ENCODE results near the gene MYO18A.
A peak's percentile ranks its signal among the peaks of the same experiment; 100 is the strongest.
"Not testable (repeated sequence)": the region's sequence is repeated elsewhere in the genome, so short reads cannot be mapped to it uniquely, and the experiment has no call there.

The MYO18A gene

DNA sequence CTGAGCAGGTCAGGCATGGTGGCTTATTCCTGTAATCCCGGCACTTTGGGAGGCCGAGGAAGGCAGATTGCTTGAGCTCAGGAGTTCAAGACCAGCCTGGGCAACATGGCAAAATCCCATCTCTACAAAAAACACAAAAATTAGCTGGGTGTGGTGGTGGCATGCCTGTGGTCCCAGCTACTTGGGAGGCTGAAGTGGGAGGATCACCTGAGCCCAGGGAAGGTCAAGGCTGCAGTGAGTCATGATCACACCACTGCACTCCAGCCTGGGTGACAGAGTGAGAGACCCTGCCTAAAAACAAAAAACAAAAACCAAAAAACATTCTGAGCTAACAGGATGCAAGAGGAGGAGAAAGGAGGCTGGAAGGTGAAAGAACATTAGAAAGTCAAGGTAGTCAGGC lies 33.0 kb downstream of the MYO18A start:
- DNase-seq: not testable (repeated sequence)

- no peak for DNase-seq
Observed at GRCh38 chr17:29146369-29146972, 33.7 kb downstream of the MYO18A start.

DNA sequence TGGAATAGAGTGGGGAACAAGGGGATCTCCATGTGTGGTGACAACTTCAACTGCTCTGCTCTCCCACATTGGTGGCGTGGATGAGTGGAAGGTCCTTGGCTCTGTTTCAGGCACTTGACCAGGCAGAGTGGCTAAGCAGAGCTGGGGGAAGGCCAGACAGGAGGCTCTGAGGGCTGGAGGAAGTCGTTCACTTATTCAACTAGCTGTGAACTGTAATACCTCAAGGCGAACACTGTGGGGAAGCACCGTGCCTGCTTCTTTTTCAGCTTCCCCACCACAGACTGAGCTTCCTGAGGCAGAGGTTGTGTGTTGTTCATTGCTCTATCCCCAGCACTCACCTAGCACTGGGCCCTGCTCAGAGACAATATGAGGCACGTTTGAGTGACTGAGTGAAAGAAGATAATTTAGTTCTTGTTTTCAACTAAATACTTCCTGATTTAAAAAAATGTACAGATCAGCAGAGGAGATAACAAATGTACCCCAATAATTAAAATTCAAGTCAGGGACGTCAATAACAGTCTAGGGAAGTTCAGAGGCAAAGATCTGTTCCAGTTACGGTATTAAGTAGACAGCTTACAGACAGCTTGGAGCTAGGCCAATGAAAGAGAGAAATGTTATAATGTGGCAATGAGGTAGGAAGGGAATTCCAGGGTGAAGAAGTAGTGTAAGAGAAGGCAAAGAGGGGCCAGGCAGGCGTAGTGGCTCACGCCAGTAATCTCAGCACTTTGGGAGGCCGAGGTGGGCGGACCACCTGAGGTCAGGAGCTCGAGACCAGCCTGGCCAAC lies 34.7 kb downstream of the MYO18A start:
- no peak for DNase-seq

GRCh38 chr17:29143894-29144293 lies 36.3 kb downstream of the MYO18A start:
- no peak for DNase-seq

DNA sequence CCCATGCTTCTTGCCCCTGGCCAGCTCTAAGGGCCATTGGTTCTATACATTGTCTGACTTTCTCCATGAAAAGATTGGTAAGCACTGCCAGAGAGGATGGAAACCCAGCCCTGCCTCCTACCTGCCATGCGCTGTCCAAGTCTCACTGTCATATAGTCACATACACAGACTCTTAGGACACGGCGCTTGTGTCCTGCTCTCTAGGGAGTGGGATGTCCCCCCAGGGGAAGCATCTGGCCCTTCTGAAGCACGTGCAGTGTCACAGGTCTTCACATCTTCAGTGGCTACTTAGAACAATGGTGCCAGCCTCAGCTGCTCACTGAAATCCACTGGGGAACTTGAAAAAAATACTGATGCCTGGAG lies 38.7 kb downstream of the MYO18A start:
- DNase-seq: no peak

- DNase-seq: peak; percentile 25
Observed at GRCh38 chr17:29140631-29141513, 39.3 kb downstream of the MYO18A start.

DNA sequence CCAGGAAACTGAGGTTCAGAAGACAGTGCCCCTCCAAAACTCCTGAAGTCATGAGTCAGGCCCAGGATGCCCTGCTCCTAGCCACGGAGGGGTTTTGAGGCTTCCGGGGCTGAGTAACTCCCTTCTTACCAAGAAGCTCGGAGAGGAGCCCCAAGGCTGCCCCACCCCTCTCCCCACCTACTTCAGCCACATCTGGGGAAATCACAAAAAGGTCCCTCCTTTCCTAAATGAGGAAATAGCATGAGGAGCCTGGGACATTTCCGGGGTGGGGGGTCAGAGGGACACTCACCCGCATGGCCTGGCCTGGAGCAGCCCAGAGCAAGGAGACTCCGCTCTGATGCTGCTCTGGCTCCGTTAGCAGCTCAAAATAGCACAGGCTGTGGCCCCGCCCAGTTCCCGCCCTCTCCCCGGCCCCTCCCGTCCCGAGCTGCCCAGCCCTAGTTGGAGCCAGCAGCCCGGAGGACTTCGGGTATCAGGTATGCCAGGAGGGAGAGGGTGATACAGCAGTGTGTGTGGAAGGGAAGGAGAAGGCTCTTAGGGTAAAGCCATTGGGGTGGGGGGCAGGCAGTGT lies 40.1 kb downstream of the MYO18A start:
- peak; percentile 48 for DNase-seq

GRCh38 chr17:29138971-29139691 lies 41.1 kb downstream of the MYO18A start:
- no peak for DNase-seq

GRCh38 chr17:29138184-29138955 lies 41.8 kb downstream of the MYO18A start:
- no peak for DNase-seq

DNA sequence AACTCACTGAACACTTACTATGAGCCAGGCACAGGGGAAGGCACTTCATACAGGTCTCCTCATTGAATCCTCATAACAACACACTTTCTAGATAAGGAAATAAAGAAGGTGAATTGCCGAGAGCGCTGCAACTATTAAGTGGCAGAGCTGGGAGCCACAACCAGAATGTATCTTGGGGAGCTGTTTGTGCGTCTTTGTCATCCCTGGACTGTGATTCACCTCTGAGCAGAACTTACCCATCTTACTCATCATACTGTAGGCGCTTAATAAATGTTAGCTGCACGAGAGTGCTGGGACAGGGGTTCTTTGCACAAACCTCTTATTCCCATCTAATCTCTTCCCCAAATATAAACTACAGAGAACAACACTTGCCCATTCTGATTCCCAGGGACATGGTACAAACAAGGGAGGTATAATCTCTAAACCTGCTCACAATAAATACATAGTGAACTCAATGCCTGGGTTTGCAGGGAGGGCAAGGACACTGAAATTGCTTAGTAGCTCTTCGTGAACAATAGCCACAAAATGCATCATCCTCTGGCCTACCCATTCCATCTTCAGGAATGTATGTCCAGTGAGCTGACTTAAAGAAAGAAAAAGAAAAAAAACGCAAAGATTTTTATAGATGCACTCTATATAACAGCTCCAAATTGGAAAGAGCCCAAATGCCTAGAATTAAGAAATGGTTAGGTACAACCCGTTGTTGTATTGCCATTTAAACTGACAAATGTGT lies 43.0 kb downstream of the MYO18A start:
- no peak for DNase-seq

GRCh38 chr17:29135464-29135863 lies 44.7 kb downstream of the MYO18A start:
- no peak for DNase-seq

DNA sequence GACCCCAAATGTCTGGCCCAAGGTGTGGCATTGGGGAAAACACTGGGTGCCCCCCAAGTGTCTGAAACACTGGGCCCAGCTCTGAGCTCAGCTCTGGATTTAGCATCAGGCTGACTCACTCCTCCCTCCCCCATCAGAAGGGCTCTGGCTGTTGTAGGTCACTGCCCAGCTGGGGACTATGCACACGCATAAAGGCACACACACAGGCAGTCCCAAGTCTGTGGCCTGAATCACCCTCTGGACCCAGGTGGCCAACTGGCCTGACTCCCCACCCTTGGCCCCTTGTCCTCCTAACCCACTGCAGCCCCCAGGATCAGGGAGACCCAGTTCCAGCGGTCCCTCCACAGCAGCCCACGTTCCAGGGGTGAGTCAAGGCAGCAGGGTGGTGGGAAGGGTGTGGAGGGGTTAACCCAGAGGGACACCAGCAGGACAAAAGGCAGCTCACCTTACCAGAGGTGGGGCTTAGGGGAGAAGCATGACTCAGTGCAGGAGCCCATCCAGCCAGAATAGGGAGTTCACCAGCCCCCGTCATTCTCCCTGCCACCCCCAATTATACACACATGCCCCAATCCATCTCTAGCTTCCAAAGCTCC lies 47.0 kb downstream of the MYO18A start:
- DNase-seq: no peak

DNA sequence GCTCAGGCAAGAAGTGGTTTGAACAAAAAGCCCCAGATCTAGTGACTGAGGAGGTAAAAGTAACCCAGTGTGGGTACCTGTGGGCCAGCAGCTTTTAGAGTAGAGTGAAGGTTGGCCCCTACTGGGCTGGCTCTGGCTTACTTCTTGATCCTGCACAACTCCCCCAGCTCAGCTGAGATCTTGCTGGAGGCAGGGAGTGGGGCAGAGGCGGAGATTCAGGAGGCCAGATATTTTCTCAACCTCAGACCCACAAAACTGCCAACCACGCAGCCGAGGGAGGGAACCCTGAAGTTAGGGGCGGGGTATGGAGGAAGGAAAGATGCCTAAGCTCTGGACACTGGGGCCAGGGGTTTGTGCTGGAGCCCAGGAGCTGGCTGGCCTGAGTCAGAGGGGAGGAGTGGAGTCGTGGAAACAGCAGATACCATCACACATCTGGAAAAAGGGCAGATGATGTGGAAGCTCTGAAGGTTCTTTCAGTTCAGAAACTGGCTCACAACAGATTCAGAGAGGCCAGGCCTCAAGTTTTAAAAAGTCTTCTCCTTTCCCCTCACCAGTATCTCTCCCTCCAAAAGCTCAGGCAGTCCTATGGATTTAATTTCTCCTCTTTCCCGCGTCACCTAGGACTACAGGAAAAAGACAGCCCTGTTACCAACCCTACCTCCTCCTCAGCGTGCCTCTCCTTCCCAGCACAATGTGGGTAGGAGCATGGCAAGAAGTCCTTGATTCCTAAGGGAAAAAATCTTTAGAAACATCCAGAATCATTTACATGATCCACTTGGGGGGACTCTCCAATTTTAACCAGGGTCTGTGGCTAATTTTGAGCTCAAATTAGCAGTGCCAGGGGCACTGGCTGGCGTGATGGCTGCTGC lies 48.1 kb downstream of the MYO18A start:
- DNase-seq: no peak

- DNase-seq: no peak
Observed at GRCh38 chr17:29129731-29130130, 50.5 kb downstream of the MYO18A start.

- no peak for DNase-seq
Observed at GRCh38 chr17:29127840-29128239, 52.4 kb downstream of the MYO18A start.

GRCh38 chr17:29126268-29126930 lies 53.8 kb downstream of the MYO18A start:
- no peak for DNase-seq

DNA sequence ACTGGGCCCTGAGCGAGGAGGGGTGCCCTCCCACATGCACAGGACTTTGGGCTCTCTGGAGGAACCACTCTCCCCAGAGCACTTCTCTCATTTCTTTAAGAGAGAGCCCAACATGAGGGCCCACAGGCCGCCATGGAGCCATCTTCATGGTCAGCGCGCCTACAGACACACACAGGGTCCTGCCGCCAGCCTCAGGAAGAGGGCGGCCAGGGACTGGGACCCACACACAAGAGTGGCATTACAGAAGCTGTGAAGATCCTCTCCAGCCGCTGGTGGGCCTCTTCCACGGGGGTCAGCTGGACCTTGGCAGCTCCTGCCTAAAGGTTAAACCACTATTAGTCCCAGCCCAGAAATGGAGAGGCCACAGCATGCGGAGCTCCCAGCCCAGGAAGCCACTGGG lies 54.5 kb downstream of the MYO18A start:
- no peak for DNase-seq

DNA sequence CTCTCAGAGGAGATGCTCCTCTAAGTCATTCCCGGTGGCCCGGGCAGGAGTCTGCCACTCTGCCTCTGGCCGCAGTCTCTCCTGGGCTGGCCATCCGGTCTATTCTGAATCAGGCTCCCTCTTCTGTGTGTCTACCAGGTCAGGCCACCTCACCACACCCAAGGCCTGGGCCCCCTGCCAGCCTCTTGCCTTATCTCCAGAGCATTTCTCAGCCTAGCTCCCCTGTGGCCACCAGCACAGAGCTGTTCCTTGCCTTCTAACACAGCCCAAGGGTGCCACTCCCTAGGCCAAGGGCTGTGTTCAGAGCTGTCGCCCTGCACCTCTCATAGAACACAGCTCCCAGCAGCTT lies 55.3 kb downstream of the MYO18A start:
- no peak for DNase-seq

Data from activated gamma-delta T cell (primary cell).